DOHH2 (cell line): ENCODE data around the gene KRTAP4-2.

Source experiments
- CTCF ChIP-seq: fragments of 200-600 bp; sonication (generic); IDR thresholded peaks from one replicate; pipeline ENCODE4 v1.5.1; 2014; ENCODE audit warnings: antibody characterized with exemption, mild to moderate bottlenecking, low read depth, low read length; ENCODE audit not compliant: poor library complexity, severe bottlenecking
- EZH2phosphoT487 ChIP-seq: fragments of 200-600 bp; sonication (generic); IDR thresholded peaks from 2 replicates; pipeline ENCODE4 v1.6.1; 2017; ENCODE audit warnings: borderline replicate concordance, mild to moderate bottlenecking, antibody characterized with exemption, low read length, moderate library complexity, mixed read lengths

GRCh38 chr17:41140360-41141131 lies 37.5 kb downstream of the KRTAP4-2 start, which contains the start of gene KRTAP4-6:
- TF ChIP-seq CTCF: no peak
- TF ChIP-seq EZH2phosphoT487: no peak
